T-helper 2 cell treated with Interferon-gamma antibody and Interleukin-4, amounts not matched to agents 100 ng/mL and 5 ng/mL, for 36 hours (primary cell): ENCODE data around the gene SMAD6. TPM values are rescaled to one million over a fixed set of nuclear protein-coding genes. Genes with fewer than 3 reads are reported as not detected.

Source experiments
- intact Hi-C: fragments of 100-400 bp; cut with micrococcal nuclease; formaldehyde crosslinking; loops from one replicate; pipeline ENCODE4 v1.15.1; 2023
- total RNA-seq: library from RNA; stranded (reverse); gene quantifications from 2 replicates; pipeline ENCODE4 v1.2.3, GENCODE V29; 2022

Gene SMAD6
- 0.43 and 0.59 TPM in 2 replicates for total RNA-seq

- intact Hi-C loops = loop anchor here (5.0 kb wide), 5 partner anchors 65 to 315 kb away; partner anchors contain the start of genes MAP2K1 and ZWILCH
These were observed at the start of gene SMAD6 for GRCh38 chr15:66702035-66702786. TSS of gene SMAD6 (plus strand) at chr15:66702236. CDS start at chr15:66703259, 1,023 bp downstream.

GRCh38 chr15:66652806-66653205, 49.2 kb upstream of the SMAD6 start:
- intact Hi-C loops = no loop called here

- intact Hi-C loops = no loop called here
These were observed 48.6 kb upstream of the SMAD6 start for GRCh38 chr15:66653398-66653797.

- intact Hi-C loops = no loop called here
These were observed 48.2 kb upstream of the SMAD6 start for GRCh38 chr15:66653852-66654251.

- intact Hi-C loops = no loop called here
These were observed 47.7 kb upstream of the SMAD6 start for GRCh38 chr15:66654361-66654738.

GRCh38 chr15:66654739-66655375, 47.2 kb upstream of the SMAD6 start:
- intact Hi-C loops = no loop called here

- intact Hi-C loops = no loop called here
These were observed 46.5 kb upstream of the SMAD6 start for GRCh38 chr15:66655511-66655910.

GRCh38 chr15:66655997-66656396, 46.0 kb upstream of the SMAD6 start:
- intact Hi-C loops = no loop called here

GRCh38 chr15:66657185-66658020, 44.6 kb upstream of the SMAD6 start:
- intact Hi-C loops = no loop called here

- intact Hi-C loops = no loop called here
These were observed 44.0 kb upstream of the SMAD6 start for GRCh38 chr15:66658044-66658443.

GRCh38 chr15:66658855-66659254, 43.2 kb upstream of the SMAD6 start:
- intact Hi-C loops = no loop called here

GRCh38 chr15:66659384-66659783, 42.7 kb upstream of the SMAD6 start:
- intact Hi-C loops = no loop called here

GRCh38 chr15:66661432-66662096, 40.5 kb upstream of the SMAD6 start:
- intact Hi-C loops = no loop called here

GRCh38 chr15:66662522-66662921, 39.5 kb upstream of the SMAD6 start:
- intact Hi-C loops = no loop called here

GRCh38 chr15:66663664-66664063, 38.4 kb upstream of the SMAD6 start:
- intact Hi-C loops = no loop called here

- intact Hi-C loops = no loop called here
These were observed 31.9 kb upstream of the SMAD6 start for GRCh38 chr15:66670175-66670574.

GRCh38 chr15:66670762-66671580, 31.1 kb upstream of the SMAD6 start:
- intact Hi-C loops = no loop called here

GRCh38 chr15:66672867-66673266, 29.2 kb upstream of the SMAD6 start:
- intact Hi-C loops = no loop called here

GRCh38 chr15:66673410-66674322, 28.4 kb upstream of the SMAD6 start:
- intact Hi-C loops = no loop called here

GRCh38 chr15:66674756-66675155, 27.3 kb upstream of the SMAD6 start:
- intact Hi-C loops = no loop called here
